Heart right ventricle (tissue), 16 donors: ENCODE results near the gene SLC38A3. TPM values are rescaled to one million over a fixed set of nuclear protein-coding genes. Genes with fewer than 3 reads are reported as not detected.

Experiments
- ATAC-seq, 8 donors: fragments of 200-7000 bp; cut with Tn5 transposase; one replicate each; pipeline ENCODE4 v1.9.1; 2020; ENCODE audit warnings: mild to moderate bottlenecking in 8 of 8, moderate library complexity in 8 of 8, moderate number of reproducible peaks in 1 of 8
- DNase-seq, 2 donors: peaks; one replicate each; pipeline ENCODE4 v3.0.0-alpha.2; 2020
- H3K27ac ChIP-seq, 10 donors: fragments of 200-600 bp; sonication (generic) in 2 of 10; one replicate each; pipeline versions ENCODE4 v1.5.0 to v1.8.0; 2020 to 2022; ENCODE audit warnings: mild to moderate bottlenecking in 3 of 10
- H3K27me3 ChIP-seq, 7 donors: fragments of 200-600 bp; one replicate each; pipeline ENCODE4 v1.8.0; 2021 to 2022; ENCODE audit warnings: mild to moderate bottlenecking in 2 of 7
- H3K36me3 ChIP-seq, 9 donors: fragments of 200-600 bp; sonication (generic) in 1 of 9; one replicate each; pipeline versions ENCODE4 v1.5.0 to v1.8.0; 2020 to 2022; ENCODE audit warnings: mild to moderate bottlenecking in 2 of 9
- H3K4me1 ChIP-seq, 9 donors: fragments of 200-600 bp; sonication (generic) in 1 of 9; one replicate each; pipeline versions ENCODE4 v1.5.0 to v1.8.0; 2020 to 2022; ENCODE audit warnings: mild to moderate bottlenecking in 4 of 9
- H3K4me3 ChIP-seq, 10 donors: fragments of 200-600 bp; sonication (generic) in 2 of 10; one replicate each; pipeline versions ENCODE4 v1.5.0 to v1.8.0; 2020 to 2022; ENCODE audit warnings: mild to moderate bottlenecking in 7 of 10, moderate library complexity in 2 of 10
- H3K9me3 ChIP-seq, 11 donors: fragments of 200-600 bp in 10 of 11; sonication (generic) in 2 of 11; one replicate each; pipeline versions ENCODE4 v1.5.0 to v1.8.0; 2013 to 2022; ENCODE audit warnings: mild to moderate bottlenecking in 2 of 11, control low read depth in 1 of 11, moderate library complexity in 1 of 11
- WGBS, 2 donors: extraction: QIAGEN DNeasy Blood & Tissue Kit; methylation state at CpG; one replicate each; pipeline ENCODE4 v1.1.7; 2013; ENCODE audit warnings: inconsistent platforms in 1 of 2; 5-methylcytosine and 5-hydroxymethylcytosine counted together
- intact Hi-C, 10 donors: fragments of 100-400 bp; cut with DNase I; formaldehyde crosslinking; loops; one replicate each; pipeline versions ENCODE4 v1.11.1 to v1.14.2; 2022
- polyA plus RNA-seq, 2 donors: library from polyadenylated mRNA; stranded (reverse); fragments of 200-250 nt; gene quantifications; one replicate each; pipeline ENCODE4 v1.2.3, GENCODE V29; 2013
- total RNA-seq, 10 donors: library from RNA; stranded (reverse); fragmentation: NEBNext Ultra II Directional in 3 of 10; extraction: Animal tissue kit (Norgen Biotek cat#: 25700) in 3 of 10; gene quantifications; one replicate each; pipeline versions ENCODE4 v1.2.1 to v1.2.4, GENCODE V29; 2021 to 2023
- TF ChIP-seq, protein P1 (sequence below), 9 donors: fragments of 200-600 bp; sonication (generic) in 2 of 9; IDR thresholded peaks; one replicate each; pipeline versions ENCODE4 v1.5.0 to v1.8.0; 2021 to 2022; ENCODE audit warnings: antibody characterized with exemption in 9 of 9, mild to moderate bottlenecking in 5 of 9, moderate library complexity in 1 of 9
- donor health status: Arrhythmogenic right ventricular cardiomyopathy.
- donor health status: ischemic (EF 13 %, LVEDD 7.1; RV severe dilation, severe dysfunction).
- donor health status: healthy with polysubstance abuse.
- donor health status: DM: no; HTN: yes; CAD: no.
- donor health status: DM: no; HTN: no; CAD: no.
- donor health status: ischemic (EF 25% LVEDD 6.9; RV normal size, moderate dysfunction).
- donor health status: ischemic (EF 25% LVEDD 5.7; RV mildly dilated, moderate dysfunction).
- donor health status: healthy.
- donor health status: DM: yes; HTN: yes; CAD: no.
- donor health status: Ischemic cardiomyopathy.
- donor health status: ischemic (EF 35%, LVEDD 5.7; RV mildly dilated, moderate dysfunction).
- donor health status: nonischemic (EF 11% LVEDD 7.7; RV severe dilation, severe dysfunction).
- donor health status: DM: yes; HTN: yes; CAD: no.
- donor health status: PGD.
- donor health status: ischemic (EF 29% LVEDD 5.4; RV normal size, mild dysfunction).
- donor health status: nonischemic (EF 23%, LVEDD 6.1; RV moderate dilation, normal function).

Gene SLC38A3
- total and polyA plus RNA-seq, 12 donors, result 1.4 to 16.4 (median 11.2) TPM

DNA sequence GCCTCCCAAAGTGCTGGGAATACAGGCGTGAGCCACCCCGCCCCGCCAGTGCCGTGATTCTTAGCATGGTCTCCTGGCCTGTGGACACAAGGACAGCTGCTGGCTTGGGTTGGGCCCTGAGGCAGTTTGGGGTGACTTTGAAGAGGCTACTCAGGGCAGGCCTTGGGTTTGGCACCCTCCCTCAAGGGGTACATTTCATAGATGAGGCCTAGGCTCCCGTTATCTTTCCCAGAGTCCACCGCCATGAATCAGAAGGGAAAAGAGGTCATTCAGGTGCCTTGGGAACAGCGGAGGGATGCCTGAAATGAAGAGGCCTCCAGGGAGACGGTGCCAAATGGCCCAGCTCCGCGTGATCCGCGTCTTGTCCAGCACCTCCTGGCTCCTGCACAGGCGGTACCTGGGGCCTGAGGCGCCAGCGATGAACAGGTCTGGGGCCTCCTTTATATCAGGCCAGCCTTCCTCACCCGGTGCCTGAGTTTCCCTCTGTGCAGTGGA is 40.2 kb downstream of the SLC38A3 start:
- Histone ChIP-seq H3K27ac (peak overlapping the region; percentile 83 to 100 (median 94)), H3K4me1 (peaks cover 71 to 100% (median 99%) of the 10 kb centered on the region in 9 donors), H3K4me3 (peak overlapping the region in 9 of 10 donors; percentile 31 to 57 (median 48)), H3K9me3 (no peaks in the 10 kb centered on the region), H3K36me3 (peaks cover 0 to 63% (median 0%) of the 10 kb centered on the region in 9 donors), H3K27me3 (no peaks in the 10 kb centered on the region)
- no peak for ATAC-seq
- DNase-seq, result no peak
- TF ChIP-seq, protein P1, sequence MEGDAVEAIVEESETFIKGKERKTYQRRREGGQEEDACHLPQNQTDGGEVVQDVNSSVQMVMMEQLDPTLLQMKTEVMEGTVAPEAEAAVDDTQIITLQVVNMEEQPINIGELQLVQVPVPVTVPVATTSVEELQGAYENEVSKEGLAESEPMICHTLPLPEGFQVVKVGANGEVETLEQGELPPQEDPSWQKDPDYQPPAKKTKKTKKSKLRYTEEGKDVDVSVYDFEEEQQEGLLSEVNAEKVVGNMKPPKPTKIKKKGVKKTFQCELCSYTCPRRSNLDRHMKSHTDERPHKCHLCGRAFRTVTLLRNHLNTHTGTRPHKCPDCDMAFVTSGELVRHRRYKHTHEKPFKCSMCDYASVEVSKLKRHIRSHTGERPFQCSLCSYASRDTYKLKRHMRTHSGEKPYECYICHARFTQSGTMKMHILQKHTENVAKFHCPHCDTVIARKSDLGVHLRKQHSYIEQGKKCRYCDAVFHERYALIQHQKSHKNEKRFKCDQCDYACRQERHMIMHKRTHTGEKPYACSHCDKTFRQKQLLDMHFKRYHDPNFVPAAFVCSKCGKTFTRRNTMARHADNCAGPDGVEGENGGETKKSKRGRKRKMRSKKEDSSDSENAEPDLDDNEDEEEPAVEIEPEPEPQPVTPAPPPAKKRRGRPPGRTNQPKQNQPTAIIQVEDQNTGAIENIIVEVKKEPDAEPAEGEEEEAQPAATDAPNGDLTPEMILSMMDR (IDR thresholded peaks at IDR 0.05), result no peak
- WGBS, 2 donors, result 52 to 55% methylated on average over 16 of the region's 16 CpGs
- intact Hi-C loops, result no loop called here

DNA sequence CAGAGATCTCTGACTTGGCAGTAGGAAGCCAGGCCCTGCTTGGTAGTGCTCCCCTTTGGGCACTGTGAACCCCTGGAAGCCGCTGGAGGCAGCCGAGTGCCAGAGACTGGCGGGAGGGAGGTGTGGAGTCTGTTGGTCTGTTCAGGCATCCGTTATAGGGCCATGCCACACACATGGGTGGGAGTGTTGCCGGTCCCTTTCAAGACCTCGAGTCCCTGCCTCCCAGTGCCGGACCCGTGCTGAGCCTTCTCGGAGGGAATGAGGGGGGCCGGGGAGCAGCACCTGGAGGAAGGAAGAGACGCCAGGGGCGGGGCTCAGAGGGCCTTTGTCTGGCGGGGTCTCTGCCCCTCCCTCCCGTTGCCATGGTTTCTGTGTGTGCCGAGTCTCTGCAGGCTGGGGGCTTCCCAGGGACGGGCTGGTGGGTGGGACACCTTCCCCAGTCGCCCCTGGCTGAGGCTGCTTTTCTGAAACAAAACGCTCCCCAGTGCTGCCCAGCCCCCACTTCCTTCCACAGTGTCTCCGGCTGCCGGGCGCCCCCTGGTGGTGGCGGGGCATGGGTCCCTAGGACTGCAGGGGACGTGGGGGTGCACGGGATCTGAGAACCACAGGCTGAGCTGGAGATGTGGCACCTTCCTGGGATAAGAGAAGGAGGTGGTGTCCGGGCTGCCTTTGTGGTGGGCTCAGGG is 40.9 kb downstream of the SLC38A3 start:
- Histone ChIP-seq H3K4me3 (peak overlapping the region; percentile 12 to 57 (median 46)), H3K36me3 (peaks cover 0 to 70% (median 1%) of the 10 kb centered on the region in 9 donors), H3K27ac (peak overlapping the region; percentile 83 to 100 (median 94)), H3K4me1 (peaks cover 72 to 100% (median 99%) of the 10 kb centered on the region in 9 donors), H3K9me3 (no peaks in the 10 kb centered on the region), H3K27me3 (no peaks in the 10 kb centered on the region)
- intact Hi-C loops, result loop anchor here in 6 of 10 donors (1.0 to 2.0 kb wide), 2 partner anchors 19 kb away; no protein-coding TSS in a partner anchor
- peak; percentile 93 for DNase-seq
- TF ChIP-seq, protein P1 (IDR thresholded peaks at IDR 0.05), result peak; percentile 97 to 99 (median 99)
- ATAC-seq, result peak; percentile 77 to 88 (median 82)
- WGBS, 2 donors, result 2 to 3% methylated on average over 25 of the region's 25 CpGs

DNA sequence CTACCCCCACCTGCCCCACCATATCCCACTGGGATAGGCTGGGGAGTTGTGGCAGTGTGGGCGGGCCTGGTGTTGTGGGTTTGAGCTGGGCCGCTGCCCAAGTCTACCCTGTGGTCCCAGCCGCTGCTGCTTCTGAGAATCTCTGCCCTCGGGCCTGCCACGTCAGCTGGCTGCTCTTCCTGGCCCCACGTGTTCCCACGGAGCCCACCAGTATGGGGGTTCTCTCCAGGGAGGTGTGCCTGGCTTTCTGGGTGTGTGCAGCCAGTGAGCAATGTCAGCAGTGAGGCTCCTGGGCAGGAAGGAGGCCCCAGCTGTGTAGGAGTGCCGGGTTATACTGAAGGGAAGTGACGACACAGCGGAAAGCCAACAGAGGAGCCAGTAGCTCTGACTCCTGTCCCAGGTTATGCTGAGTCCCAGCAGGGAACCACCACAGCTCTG is 41.5 kb downstream of the SLC38A3 start:
- Histone ChIP-seq H3K4me3 (peak overlapping the region; percentile 12 to 57 (median 46)), H3K9me3 (no peaks in the 10 kb centered on the region), H3K36me3 (peaks cover 0 to 73% (median 4%) of the 10 kb centered on the region in 9 donors), H3K4me1 (peaks cover 68 to 100% (median 99%) of the 10 kb centered on the region in 9 donors), H3K27ac (peak overlapping the region; percentile 83 to 100 (median 94)), H3K27me3 (no peaks in the 10 kb centered on the region)
- 25 to 30% methylated on average over 10 of the region's 10 CpGs for WGBS, 2 donors
- intact Hi-C loops, result loop anchor here in 6 of 10 donors (1.0 to 2.0 kb wide), 2 partner anchors 19 to 20 kb away; no protein-coding TSS in a partner anchor
- DNase-seq, result peak; percentile 45 to 76
- TF ChIP-seq, protein P1 (IDR thresholded peaks at IDR 0.05), result peak in 7 of 9 donors; percentile 4 to 47 (median 10)
- ATAC-seq, result peak; percentile 25 to 63 (median 46)

DNA sequence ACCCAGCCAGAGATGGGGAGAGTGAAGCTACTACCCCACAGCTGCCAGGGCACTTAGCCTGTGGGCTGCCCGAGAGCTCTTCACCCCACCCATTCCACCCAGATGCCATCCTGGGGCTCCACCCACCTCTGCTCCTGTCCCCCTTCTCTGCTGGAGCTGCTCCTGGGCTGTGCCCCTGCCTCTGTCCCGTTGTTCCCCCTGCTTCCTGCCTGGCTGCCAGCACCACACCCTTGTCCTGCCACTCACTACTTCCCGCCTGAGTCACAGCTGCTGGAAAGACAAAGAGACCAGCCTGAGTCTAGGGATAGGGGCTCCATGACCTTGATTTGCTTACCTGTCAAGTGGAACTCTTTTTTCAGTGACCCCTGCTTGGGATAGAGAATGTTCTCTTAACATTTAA is 43.3 kb downstream of the SLC38A3 start:
- peaks cover 0 to 88% (median 11%) of the 10 kb centered on the region in 9 donors for H3K36me3 ChIP-seq
- intact Hi-C loops, result no loop called here
- DNase-seq (peak; percentile 64 to 65), ATAC-seq (peak in 7 of 8 donors; percentile 19 to 52 (median 45))
- H3K27ac ChIP-seq, result peak overlapping the region; percentile 76 to 100 (median 94)
- H3K4me1 ChIP-seq, result peaks cover 61 to 100% (median 98%) of the 10 kb centered on the region in 9 donors
- TF ChIP-seq, protein P1 (IDR thresholded peaks at IDR 0.05), result no peak
- 16 to 17% methylated on average over 3 of the region's 3 CpGs for WGBS, 2 donors
- H3K9me3 ChIP-seq, result no peaks in the 10 kb centered on the region
- H3K27me3 ChIP-seq, result no peaks in the 10 kb centered on the region
- H3K4me3 ChIP-seq, result peak overlapping the region in 3 of 10 donors; percentile 6 to 15 (median 11)
